Right lobe of liver (tissue), 4 donors: ENCODE measurements around the gene VAV3.

Experiments used
- POLR2A ChIP-seq: fragments of 450-650 bp; IDR thresholded peaks from one replicate; pipeline ENCODE4 v1.6.1; 2017; ENCODE audit warnings: antibody characterized with exemption, mild to moderate bottlenecking
- TF ChIP-seq, protein P1 (sequence below), 4 donors: fragments of 200-600 bp in 3 of 4; fragments of 450-650 bp in 1 of 4; IDR thresholded peaks; one replicate each; pipeline versions ENCODE4 v1.5.1 to v1.8.0; 2016 to 2022; ENCODE audit warnings: antibody characterized with exemption in 4 of 4, mild to moderate bottlenecking in 2 of 4
- donor health status: DM: no; HTN: no; CAD: no.
- donor health status: DM: no; HTN: no; CAD: no.
- donor health status: DM: no; HTN: yes; CAD: no.

DNA sequence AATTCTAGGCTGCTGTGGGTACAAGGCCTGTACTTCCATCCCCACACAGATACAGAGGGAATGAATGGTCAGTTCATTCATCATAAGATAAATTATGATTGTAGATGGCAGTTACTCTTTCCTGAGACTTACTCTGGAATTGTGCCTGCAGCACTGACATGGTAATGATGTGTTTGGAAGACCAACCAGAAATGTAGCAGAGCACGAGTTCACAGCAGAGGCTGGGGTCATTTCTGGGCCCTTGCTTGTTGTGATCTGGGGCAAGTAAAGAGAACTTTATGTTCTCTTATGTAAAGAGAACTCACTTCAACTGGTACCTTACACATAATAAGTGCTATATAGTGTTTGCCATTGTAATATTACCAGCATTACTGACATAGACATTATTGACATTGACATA lies 412.2 kb downstream of the VAV3 start:
- TF ChIP-seq, protein P1, sequence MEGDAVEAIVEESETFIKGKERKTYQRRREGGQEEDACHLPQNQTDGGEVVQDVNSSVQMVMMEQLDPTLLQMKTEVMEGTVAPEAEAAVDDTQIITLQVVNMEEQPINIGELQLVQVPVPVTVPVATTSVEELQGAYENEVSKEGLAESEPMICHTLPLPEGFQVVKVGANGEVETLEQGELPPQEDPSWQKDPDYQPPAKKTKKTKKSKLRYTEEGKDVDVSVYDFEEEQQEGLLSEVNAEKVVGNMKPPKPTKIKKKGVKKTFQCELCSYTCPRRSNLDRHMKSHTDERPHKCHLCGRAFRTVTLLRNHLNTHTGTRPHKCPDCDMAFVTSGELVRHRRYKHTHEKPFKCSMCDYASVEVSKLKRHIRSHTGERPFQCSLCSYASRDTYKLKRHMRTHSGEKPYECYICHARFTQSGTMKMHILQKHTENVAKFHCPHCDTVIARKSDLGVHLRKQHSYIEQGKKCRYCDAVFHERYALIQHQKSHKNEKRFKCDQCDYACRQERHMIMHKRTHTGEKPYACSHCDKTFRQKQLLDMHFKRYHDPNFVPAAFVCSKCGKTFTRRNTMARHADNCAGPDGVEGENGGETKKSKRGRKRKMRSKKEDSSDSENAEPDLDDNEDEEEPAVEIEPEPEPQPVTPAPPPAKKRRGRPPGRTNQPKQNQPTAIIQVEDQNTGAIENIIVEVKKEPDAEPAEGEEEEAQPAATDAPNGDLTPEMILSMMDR (IDR thresholded peaks at IDR 0.05) = no peak
- no peak for TF ChIP-seq POLR2A
